Caco-2 (cell line): ENCODE results near the gene CARD11. TPM values are rescaled to one million over a fixed set of nuclear protein-coding genes. Genes with fewer than 3 reads are reported as not detected.
A peak's percentile ranks its signal among the peaks of the same experiment; 100 is the strongest.

Experiments used
- BruUV-seq: library from RNA; stranded (reverse); fragments of 400-500 nt; replicated peaks from 2 replicates; lab custom pipeline; 2021; lab: Mats Ljungman, UMichigan
- CTCF ChIA-PET: fragments of 300-600 bp; sonication (Branson Sonifier 250); formaldehyde crosslinking; loops from one replicate; lab custom pipeline; 2022; ENCODE audit warnings: antibody characterized with exemption; lab: Charles Lee
- POLR2A ChIA-PET: fragments of 300-600 bp; sonication (Branson Sonifier 250); formaldehyde crosslinking; loops from one replicate; lab custom pipeline; 2022; ENCODE audit warnings: antibody characterized with exemption; lab: Charles Lee
- DNase-seq, 2 experiments: peaks; one replicate each; pipeline versions ENCODE4 v3.0.0 to v3.0.0-alpha.2; 2020 to 2022
- H3K27me3 ChIP-seq: replicated peaks from 2 replicates; pipeline ENCODE4 v1.6.0; 2011; ENCODE audit warnings: low read length; ENCODE audit not compliant: control insufficient read depth, insufficient read depth
- H3K36me3 ChIP-seq: 2 replicates; pipeline ENCODE4 v1.5.1; 2011; ENCODE audit warnings: low read length; ENCODE audit not compliant: control insufficient read depth, insufficient read depth
- H3K4me1 ChIP-seq: fragments of 250-450 bp; sonication (Bioruptor Pico); 2 replicates; pipeline ENCODE4 v1.5.1; 2020; ENCODE audit warnings: mild to moderate bottlenecking
- H3K4me3 ChIP-seq: 2 replicates; pipeline ENCODE4 v1.5.1; 2011; ENCODE audit warnings: low read depth, mild to moderate bottlenecking, control low read depth, low read length
- H3K9me3 ChIP-seq: fragments of 250-450 bp; sonication (Bioruptor Pico); 2 replicates; pipeline ENCODE4 v1.5.1; 2020; ENCODE audit warnings: mild to moderate bottlenecking, moderate library complexity
- H3K27ac Mint-ChIP-seq: one replicate; pipeline ENCODE4 v1.8.0; 2022; ENCODE audit warnings: mixed read lengths; ENCODE audit not compliant: unreplicated experiment
- H3K27me3 Mint-ChIP-seq: one replicate; pipeline ENCODE4 v1.8.0; 2022; ENCODE audit warnings: mixed read lengths; ENCODE audit not compliant: insufficient read depth, unreplicated experiment
- H3K36me3 Mint-ChIP-seq: one replicate; pipeline ENCODE4 v1.8.0; 2022; ENCODE audit warnings: mild to moderate bottlenecking, mixed read lengths; ENCODE audit not compliant: insufficient read depth, unreplicated experiment
- H3K4me1 Mint-ChIP-seq: one replicate; pipeline ENCODE4 v1.8.0; 2022; ENCODE audit warnings: low read depth, mixed read lengths; ENCODE audit not compliant: unreplicated experiment
- H3K4me3 Mint-ChIP-seq: one replicate; pipeline ENCODE4 v1.8.0; 2022; ENCODE audit warnings: mild to moderate bottlenecking, moderate library complexity, mixed read lengths; ENCODE audit not compliant: unreplicated experiment
- H3K9me3 Mint-ChIP-seq: one replicate; pipeline ENCODE4 v1.8.0; 2022; ENCODE audit warnings: mixed read lengths; ENCODE audit not compliant: unreplicated experiment
- intact Hi-C: fragments of 100-400 bp; cut with micrococcal nuclease; formaldehyde crosslinking; loops from one replicate; pipeline ENCODE4 v1.10.0; 2022; ENCODE audit not compliant: unreplicated experiment
- total RNA-seq: library from RNA; stranded (reverse); gene quantifications from 2 replicates; pipeline ENCODE4 v1.2.3, GENCODE V29; 2022
- TF ChIP-seq, protein P1 (sequence below), 2 experiments: fragments of 200-600 bp in 1 of 2; IDR thresholded peaks; 1 replicate in 1 of 2; 2 replicates in 1 of 2; pipeline versions ENCODE4 v1.5.1 to v1.8.0; 2011 to 2022; ENCODE audit warnings: antibody characterized with exemption in 1 of 2, control low read depth in 1 of 2, inconsistent platforms in 1 of 2, low read depth in 1 of 2, low read length in 1 of 2, mild to moderate bottlenecking in 1 of 2, moderate library complexity in 1 of 2; ENCODE audit not compliant: insufficient read depth in 1 of 2, severe bottlenecking in 1 of 2, unreplicated experiment in 1 of 2

Gene CARD11
- total RNA-seq, 1 experiment from 2014 or later: 5.4 TPM

DNA sequence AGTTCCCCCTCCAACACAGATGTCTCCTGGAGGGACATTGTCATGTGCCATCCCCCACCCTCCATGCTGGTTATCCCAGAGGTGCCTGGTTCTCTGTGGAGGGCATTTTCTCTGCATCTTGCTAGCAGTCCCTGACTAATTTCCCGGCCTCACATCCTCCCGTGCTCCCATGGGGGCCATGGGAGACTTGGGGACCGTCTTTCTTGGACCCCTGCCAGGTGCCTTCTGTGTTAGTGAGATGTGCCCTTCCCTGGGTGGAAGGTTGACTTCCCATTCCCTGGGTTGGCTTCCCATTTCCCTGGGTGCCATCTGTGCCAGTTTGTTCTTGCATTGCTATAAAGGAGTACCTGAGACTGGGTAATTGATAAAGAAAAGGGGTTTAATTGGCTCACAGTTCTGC, 177.1 kb downstream of the CARD11 start:
- Histone ChIP-seq H3K36me3 (no peaks in the 10 kb centered on the region), H3K27me3 (no peaks in the 10 kb centered on the region), H3K4me1 (peaks cover 7% of the 10 kb centered on the region; the same call in 1 of the 2 replicates), H3K4me3 (no peak overlapping the region), H3K9me3 (no peaks in the 10 kb centered on the region)
- no peaks in the 10 kb centered on the region for H3K4me1 Mint-ChIP-seq
- POLR2A ChIA-PET: no interaction called here
- TF ChIP-seq, protein P1, sequence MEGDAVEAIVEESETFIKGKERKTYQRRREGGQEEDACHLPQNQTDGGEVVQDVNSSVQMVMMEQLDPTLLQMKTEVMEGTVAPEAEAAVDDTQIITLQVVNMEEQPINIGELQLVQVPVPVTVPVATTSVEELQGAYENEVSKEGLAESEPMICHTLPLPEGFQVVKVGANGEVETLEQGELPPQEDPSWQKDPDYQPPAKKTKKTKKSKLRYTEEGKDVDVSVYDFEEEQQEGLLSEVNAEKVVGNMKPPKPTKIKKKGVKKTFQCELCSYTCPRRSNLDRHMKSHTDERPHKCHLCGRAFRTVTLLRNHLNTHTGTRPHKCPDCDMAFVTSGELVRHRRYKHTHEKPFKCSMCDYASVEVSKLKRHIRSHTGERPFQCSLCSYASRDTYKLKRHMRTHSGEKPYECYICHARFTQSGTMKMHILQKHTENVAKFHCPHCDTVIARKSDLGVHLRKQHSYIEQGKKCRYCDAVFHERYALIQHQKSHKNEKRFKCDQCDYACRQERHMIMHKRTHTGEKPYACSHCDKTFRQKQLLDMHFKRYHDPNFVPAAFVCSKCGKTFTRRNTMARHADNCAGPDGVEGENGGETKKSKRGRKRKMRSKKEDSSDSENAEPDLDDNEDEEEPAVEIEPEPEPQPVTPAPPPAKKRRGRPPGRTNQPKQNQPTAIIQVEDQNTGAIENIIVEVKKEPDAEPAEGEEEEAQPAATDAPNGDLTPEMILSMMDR (IDR thresholded peaks at IDR 0.05; ENCODE audit: insufficient read depth in 1 of 2, low read depth in 1 of 2, low read length in 1 of 2, severe bottlenecking in 1 of 2, unreplicated experiment in 1 of 2): no peak
- intact Hi-C loops: no loop called here
- CTCF ChIA-PET: interaction anchor here (1.0 to 1.2 kb wide), 2 partner anchors 19 to 534 kb away, joined by 4 to 5 read pairs; no protein-coding TSS in a partner anchor
- no peak for DNase-seq
- no peak overlapping the region for H3K4me3 Mint-ChIP-seq
- BruUV-seq: no TSS peak
- no peaks in the 10 kb centered on the region for H3K27me3 Mint-ChIP-seq
- no peaks in the 10 kb centered on the region for H3K36me3 Mint-ChIP-seq
- H3K9me3 Mint-ChIP-seq: no peaks in the 10 kb centered on the region
- no peak overlapping the region for H3K27ac Mint-ChIP-seq

DNA sequence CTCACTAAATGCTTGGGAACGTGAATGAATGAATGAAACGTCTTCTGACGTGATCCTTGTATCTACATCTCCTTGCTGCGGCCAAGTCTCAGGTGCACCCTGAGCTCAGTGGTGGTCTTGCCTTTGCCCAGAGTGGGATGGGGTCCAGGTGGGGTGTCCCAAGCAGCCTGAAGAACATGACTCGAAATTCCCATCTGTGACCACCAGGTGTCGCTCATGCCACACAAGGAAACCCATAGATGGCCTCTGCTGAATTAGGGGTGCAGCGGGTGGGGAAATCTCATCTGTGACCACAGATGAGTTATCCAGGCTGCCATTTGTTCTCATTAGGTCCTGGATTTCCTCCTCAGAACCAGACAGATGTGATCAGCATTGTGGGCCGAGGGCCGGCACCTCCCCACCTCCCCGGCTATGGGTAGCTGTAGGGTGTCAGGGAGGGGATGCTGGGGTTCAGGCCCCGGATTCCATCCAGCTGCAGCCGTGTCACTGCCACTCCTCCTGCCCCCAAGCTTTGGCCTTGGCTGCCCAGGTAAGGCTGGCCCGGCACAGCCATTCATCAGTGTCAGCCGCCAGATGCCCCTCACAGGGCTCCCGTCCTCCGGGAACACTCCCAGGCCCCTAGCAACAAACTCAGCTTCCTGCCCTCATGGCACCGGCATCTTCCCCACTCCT, 178.5 kb downstream of the CARD11 start:
- H3K27me3 ChIP-seq: no peaks in the 10 kb centered on the region
- Mint-ChIP-seq H3K27me3 (no peaks in the 10 kb centered on the region), H3K4me3 (no peak overlapping the region), H3K36me3 (no peaks in the 10 kb centered on the region), H3K9me3 (no peaks in the 10 kb centered on the region), H3K4me1 (no peaks in the 10 kb centered on the region), H3K27ac (no peak overlapping the region)
- ChIA-PET CTCF (no interaction called here), POLR2A (no interaction called here)
- no TSS peak for BruUV-seq
- peaks cover 7% of the 10 kb centered on the region; the same call in 1 of the 2 replicates for H3K4me1 ChIP-seq
- no peaks in the 10 kb centered on the region for H3K9me3 ChIP-seq
- peak; percentile 63 to 74 for DNase-seq
- no peak overlapping the region for H3K4me3 ChIP-seq
- TF ChIP-seq, protein P1 (IDR thresholded peaks at IDR 0.05; ENCODE audit: insufficient read depth in 1 of 2, low read depth in 1 of 2, low read length in 1 of 2, severe bottlenecking in 1 of 2, unreplicated experiment in 1 of 2): peak; percentile 87 to 98
- no peaks in the 10 kb centered on the region for H3K36me3 ChIP-seq
- intact Hi-C loops: loop anchor here (1.0 to 2.0 kb wide), 2 partner anchors 290 to 436 kb away; partner anchors contain the start of gene SDK1

DNA sequence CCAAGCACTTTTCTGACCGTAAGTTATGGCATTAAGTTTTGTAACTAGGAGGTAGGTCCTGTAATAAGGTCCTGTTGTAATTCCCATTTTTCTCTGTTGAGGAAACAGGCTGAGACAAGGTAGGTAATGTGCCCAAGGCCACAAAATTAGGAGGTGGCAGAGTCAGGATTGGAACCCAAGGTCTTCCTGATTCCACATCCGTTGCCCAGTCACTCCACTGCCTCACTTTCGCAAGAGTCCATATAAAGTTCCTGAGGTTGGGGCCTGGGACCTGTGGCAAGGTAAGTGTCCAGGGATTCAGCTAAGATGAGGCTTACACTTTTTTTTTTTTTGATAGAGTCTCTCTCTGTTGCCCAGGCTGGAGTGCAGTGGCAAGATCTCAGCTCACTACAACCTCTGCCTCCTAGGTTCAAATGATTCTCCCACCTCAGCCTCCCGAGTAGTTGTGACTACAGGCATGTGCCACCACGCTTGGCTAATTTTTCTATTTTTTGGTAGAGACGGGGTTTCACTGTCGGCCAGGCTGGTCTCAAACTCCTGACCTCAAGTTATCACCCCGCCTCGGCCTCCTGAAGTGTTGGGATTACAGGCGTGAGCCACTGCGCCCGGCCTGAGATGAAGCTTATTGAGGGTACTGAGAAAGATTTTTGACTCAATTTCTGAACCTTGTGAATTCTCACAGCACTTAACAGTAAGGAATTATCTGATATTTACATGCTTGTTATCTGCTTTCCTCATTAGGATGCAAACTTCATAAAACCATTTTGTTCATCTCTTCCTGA, 179.3 kb downstream of the CARD11 start:
- peaks cover 7% of the 10 kb centered on the region; the same call in 1 of the 2 replicates for H3K4me1 ChIP-seq

More for the DNA sequence above, 179.3 kb downstream of the CARD11 start:
- POLR2A ChIA-PET: no interaction called here
- intact Hi-C loops: loop anchor here (2.0 kb wide), 1 partner anchor 436 kb away; the partner anchor contains the start of gene SDK1
- H3K36me3 Mint-ChIP-seq: no peaks in the 10 kb centered on the region
- H3K4me1 Mint-ChIP-seq: no peaks in the 10 kb centered on the region
- Histone ChIP-seq H3K27me3 (no peaks in the 10 kb centered on the region), H3K36me3 (no peaks in the 10 kb centered on the region), H3K9me3 (no peaks in the 10 kb centered on the region), H3K4me3 (no peak overlapping the region)
- no TSS peak for BruUV-seq
- no peak overlapping the region for H3K4me3 Mint-ChIP-seq
- no peaks in the 10 kb centered on the region for H3K9me3 Mint-ChIP-seq
- peak overlapping the region; percentile 82 for H3K27ac Mint-ChIP-seq
- TF ChIP-seq, protein P1 (IDR thresholded peaks at IDR 0.05; ENCODE audit: insufficient read depth in 1 of 2, low read depth in 1 of 2, low read length in 1 of 2, severe bottlenecking in 1 of 2, unreplicated experiment in 1 of 2): no peak
- CTCF ChIA-PET: no interaction called here
- no peak for DNase-seq
- no peaks in the 10 kb centered on the region for H3K27me3 Mint-ChIP-seq
